HG03571 (cell line): ENCODE measurements around the gene NOP16.

Experiments
- ATAC-seq: cut with Tn5 transposase; IDR thresholded peaks from one replicate; pipeline ENCODE4 v1.9.1; 2021; ENCODE audit not compliant: unreplicated experiment

Gene NOP16

GRCh38 chr5:176361437-176362232, 26.8 kb downstream of the NOP16 start, which contains the start of gene KIAA1191:
TSS of gene KIAA1191 (minus strand) at chr5:176361764. CDS start at chr5:176359508, 2,256 bp downstream.
- peak; percentile 87 for ATAC-seq

DNA sequence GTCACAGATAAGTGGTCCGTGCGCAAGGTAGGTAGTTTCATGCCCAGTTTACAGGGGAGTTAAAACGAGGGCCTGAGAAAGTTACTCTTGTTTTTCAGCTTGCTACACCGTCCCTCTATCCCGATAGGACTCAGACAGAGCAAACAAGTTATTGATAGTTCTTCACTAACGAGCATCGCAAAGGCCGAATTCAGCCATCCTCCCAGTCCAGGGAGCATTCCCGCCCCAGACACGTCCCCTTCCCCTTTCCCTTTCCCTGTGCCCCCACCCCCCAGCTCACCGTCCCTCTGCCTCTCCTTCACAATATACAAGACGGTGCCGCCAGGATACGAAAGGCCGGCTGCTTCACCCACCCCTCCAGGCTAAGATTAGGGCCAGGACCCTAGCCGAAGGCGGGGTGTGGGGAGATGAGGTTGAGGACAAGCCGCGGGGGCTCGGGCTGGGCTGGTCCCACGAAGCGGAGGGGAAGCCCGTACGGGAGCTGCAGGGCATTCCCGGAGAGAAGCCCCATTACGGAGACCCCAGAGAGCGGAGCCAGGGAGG, 27.4 kb downstream of the NOP16 start:
- no peak for ATAC-seq

GRCh38 chr5:176359658-176360057, 28.7 kb downstream of the NOP16 start:
- ATAC-seq, result no peak

- ATAC-seq, result no peak
Observed at GRCh38 chr5:176356179-176356566, 32.2 kb downstream of the NOP16 start.

- ATAC-seq, result no peak
Observed at GRCh38 chr5:176355400-176356178, 32.8 kb downstream of the NOP16 start.

DNA sequence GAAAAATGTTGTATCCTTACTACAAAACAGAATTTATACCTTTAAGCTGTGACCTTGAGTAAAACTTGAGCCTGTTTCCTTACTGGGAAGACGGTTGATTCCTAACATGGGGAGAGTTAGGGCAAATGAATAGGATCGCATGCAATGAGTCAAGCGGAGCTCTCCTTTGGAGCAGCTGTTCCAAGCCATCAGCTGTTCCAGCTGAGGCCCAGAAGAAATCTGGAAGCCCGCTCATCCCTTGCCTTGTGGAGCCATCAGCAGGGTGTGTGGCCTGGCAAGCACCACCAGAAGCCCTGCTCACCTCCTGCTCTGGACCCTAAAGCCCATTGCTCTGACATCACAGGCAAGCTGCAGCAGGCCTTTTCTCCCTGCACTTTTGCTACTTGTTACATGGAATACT, 34.9 kb downstream of the NOP16 start:
- ATAC-seq, result no peak

- ATAC-seq, result no peak
Observed at GRCh38 chr5:176352116-176352878, 36.1 kb downstream of the NOP16 start.

- ATAC-seq, result no peak
Observed at GRCh38 chr5:176350416-176350815, 38.0 kb downstream of the NOP16 start.

DNA sequence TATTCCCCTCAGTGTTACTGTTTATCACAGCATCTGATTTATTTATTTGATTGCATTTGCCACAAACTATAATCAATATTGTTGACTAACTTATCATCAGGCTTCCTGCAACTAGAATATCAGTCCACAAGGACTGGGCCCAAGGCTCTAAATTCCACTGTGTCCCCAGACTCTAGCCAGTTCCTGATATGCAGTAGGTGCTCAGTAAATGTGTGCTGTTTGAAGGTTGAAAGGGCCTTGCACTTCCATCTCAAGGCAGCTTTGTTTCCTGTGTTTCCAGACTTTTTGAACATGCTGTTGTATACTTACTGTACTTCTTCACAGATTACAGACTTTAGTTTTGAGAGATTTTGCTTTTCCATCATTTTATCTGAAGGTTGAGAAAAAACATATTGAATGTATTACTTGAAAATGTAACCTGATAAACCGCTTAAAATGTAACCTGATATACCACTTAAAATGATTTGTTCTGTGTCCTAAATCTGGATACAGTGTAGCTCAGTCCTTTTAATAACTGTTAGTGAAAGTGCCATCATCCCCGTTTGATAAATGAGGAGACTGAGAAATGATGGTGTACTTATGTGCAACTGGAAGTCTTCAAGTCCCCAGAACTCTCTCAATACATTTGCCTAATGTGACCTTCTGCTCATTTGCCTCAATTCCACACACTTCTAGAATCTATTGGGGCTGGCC, 45.5 kb downstream of the NOP16 start:
- ATAC-seq, result no peak

DNA sequence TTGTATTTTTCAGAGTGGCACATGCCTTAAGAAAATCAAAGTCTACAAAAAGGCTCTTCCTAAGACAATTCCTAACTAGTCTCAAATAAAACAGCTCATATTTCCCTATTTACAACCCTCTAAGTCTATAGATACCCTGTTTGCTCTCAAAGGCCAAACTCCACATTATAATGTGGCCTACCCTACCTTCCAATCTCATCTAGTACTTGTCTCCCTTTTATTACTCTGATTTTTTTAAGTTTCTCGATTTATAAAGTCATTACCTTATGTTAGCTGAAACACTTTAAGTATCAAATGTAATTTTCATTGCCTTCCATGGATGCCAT, 46.3 kb downstream of the NOP16 start:
- no peak for ATAC-seq

- no peak for ATAC-seq
Observed at GRCh38 chr5:176341325-176342157, 46.9 kb downstream of the NOP16 start.

DNA sequence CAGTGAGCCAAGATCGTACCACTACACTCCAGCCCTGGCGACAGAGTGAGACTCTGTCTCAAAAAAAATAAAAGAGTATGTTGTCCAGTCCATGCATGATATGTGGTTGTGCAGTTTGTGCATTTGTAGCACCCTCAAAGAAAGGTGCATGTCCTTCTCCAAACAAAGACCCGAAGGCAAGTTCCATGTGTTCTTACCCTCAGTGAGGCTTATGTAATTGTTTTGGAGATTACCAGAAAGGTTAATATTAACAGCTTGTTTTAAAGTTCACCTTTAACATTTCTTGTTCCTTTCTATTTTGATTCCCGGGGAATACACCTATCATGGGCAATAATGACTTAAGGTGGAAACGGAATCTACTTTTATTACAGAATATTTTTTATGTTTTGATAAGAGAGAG, 49.1 kb downstream of the NOP16 start:
- no peak for ATAC-seq

DNA sequence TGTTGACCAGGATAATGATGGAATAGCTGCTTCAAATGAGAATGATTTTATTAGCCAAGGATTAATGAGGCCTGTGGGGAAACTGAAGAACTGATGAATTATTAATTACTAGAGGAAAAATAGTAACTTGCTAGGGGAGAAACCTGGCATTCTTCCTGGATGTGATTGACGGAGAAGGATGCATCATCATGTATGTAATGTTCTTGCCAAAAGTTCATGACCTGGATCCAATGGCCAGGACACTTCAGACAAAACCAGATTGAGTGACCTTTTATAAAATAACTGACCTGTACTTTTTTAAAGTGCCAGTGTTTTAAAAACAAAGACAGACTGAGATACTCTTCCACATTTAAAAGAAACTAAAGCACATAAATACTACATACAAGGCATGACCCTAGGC, 50.5 kb downstream of the NOP16 start:
- ATAC-seq, result no peak

- ATAC-seq, result no peak
Observed at GRCh38 chr5:176334031-176334770, 54.2 kb downstream of the NOP16 start.
